ENCODE measurements around the gene INPP4B. TPM values are rescaled to one million over a fixed set of nuclear protein-coding genes. Genes with fewer than 3 reads are reported as not detected.

Gene INPP4B
- total and polyA plus RNA-seq, 3 donors from 2014 or later = 23.2 to 64.5 (median 55.2) TPM

DNA sequence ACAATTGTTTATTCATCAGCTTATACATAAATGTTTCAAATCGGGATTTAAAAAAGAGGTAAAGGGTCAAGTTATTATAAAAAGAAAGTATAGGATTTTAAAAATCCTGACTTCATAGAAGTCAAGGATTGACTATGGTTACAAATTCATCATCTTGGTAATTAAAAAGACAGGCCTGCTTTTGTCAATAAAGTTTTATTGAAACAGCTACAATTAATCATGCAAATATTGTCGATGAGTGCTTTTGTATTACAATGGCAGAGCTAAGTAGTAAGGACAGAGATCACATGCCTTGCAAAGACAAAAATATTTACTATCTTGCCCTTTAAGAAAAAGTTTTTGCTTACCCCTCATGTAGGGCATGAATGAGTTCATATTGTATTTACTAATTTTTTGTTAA lies 614.3 kb downstream of the INPP4B start:
- no peaks in the 10 kb centered on the region for H3K27me3 ChIP-seq
- H3K4me3 ChIP-seq = no peak overlapping the region
- no peak for TF ChIP-seq POLR2A (IDR thresholded peaks at IDR 0.05)
- TF ChIP-seq, protein P1, sequence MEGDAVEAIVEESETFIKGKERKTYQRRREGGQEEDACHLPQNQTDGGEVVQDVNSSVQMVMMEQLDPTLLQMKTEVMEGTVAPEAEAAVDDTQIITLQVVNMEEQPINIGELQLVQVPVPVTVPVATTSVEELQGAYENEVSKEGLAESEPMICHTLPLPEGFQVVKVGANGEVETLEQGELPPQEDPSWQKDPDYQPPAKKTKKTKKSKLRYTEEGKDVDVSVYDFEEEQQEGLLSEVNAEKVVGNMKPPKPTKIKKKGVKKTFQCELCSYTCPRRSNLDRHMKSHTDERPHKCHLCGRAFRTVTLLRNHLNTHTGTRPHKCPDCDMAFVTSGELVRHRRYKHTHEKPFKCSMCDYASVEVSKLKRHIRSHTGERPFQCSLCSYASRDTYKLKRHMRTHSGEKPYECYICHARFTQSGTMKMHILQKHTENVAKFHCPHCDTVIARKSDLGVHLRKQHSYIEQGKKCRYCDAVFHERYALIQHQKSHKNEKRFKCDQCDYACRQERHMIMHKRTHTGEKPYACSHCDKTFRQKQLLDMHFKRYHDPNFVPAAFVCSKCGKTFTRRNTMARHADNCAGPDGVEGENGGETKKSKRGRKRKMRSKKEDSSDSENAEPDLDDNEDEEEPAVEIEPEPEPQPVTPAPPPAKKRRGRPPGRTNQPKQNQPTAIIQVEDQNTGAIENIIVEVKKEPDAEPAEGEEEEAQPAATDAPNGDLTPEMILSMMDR (IDR thresholded peaks at IDR 0.05) = no peak
- H3K27ac ChIP-seq = no peak overlapping the region
- no peaks in the 10 kb centered on the region for H3K9me3 ChIP-seq
- no peaks in the 10 kb centered on the region for H3K36me3 ChIP-seq (ENCODE audit: low read depth, missing control alignments)
- intact Hi-C loops (cut with DNase I; ENCODE audit: low total_unique reads) = no loop called here
- DNase-seq = no peak
- 89 to 91% methylated on average over 2 of the region's 2 CpGs for WGBS, 2 donors
- no peaks in the 10 kb centered on the region for H3K4me1 ChIP-seq

DNA sequence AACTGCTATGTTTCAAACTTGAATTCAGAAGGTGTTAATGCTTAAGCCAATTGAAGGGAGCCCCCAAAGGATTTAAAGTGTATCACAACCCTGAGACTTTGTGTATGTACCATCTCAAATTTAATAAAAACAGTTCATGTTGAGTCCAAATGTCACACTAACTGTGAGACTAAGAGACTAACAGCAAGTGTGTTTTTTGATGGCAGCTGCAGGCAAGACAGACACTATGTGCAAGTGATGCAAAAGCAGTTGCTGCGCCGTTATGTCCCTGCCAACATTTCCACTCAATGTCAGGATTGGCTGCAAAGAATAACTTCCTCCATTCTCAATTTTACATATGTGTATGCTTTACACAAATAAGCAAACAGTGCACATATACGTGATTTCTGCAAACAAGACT lies 615.1 kb downstream of the INPP4B start:
- Histone ChIP-seq H3K36me3 (ENCODE audit: low read depth, missing control alignments) (no peaks in the 10 kb centered on the region), H3K27me3 (no peaks in the 10 kb centered on the region), H3K4me1 (no peaks in the 10 kb centered on the region), H3K9me3 (no peaks in the 10 kb centered on the region), H3K27ac (no peak overlapping the region), H3K4me3 (no peak overlapping the region)
- intact Hi-C loops (cut with DNase I; ENCODE audit: low total_unique reads) = no loop called here
- TF ChIP-seq POLR2A (IDR thresholded peaks at IDR 0.05) = no peak
- TF ChIP-seq, protein P1 (IDR thresholded peaks at IDR 0.05) = no peak
- DNase-seq = no peak
- WGBS, 2 donors = 73 to 83% methylated on average over 3 of the region's 3 CpGs

DNA sequence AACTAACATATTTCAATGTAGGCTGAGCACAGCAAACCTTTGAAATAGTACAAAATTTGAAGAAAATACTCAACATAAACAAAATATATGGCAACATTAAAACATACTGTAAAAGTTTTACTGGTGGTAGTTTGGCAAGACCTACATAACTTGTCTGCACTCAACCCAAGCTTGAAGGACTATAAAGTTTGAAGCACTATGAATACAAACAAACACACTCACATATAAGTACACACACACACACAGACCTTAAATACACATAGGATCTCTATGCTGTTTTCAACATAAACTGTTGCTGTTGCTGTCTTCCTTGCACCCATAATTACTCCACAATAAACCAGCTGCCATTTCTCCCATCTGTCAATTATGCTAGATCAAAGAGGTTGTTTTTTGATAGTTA lies 620.1 kb downstream of the INPP4B start:
- no peak for TF ChIP-seq POLR2A (IDR thresholded peaks at IDR 0.05)
- TF ChIP-seq, protein P1 (IDR thresholded peaks at IDR 0.05) = no peak

DNA sequence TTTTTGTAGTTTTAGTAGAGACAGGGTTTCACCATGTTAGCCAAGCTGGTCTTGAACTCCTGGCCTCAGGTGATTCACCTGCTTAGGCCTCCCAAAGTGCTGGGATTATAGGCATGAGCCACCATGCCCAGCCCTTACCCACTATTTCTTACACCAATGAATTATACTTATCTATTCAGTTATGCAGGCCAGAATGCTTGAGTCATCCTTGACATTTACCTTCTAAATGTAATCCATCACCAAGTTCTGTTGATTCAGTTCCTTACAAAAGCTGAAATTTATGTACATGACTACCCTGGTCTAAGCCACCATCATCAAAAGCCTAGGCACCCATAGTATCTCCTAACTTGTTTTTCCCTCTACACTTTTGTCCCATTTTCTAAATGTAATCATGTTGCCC lies 624.0 kb downstream of the INPP4B start:
- TF ChIP-seq, protein P1 (IDR thresholded peaks at IDR 0.05) = no peak
- no peak for TF ChIP-seq POLR2A (IDR thresholded peaks at IDR 0.05)
- no peak overlapping the region for H3K4me3 ChIP-seq
- H3K27me3 ChIP-seq = no peaks in the 10 kb centered on the region
- H3K4me1 ChIP-seq = no peaks in the 10 kb centered on the region
- no peak for DNase-seq
- intact Hi-C loops (cut with DNase I; ENCODE audit: low total_unique reads) = no loop called here
- H3K36me3 ChIP-seq (ENCODE audit: low read depth, missing control alignments) = no peaks in the 10 kb centered on the region
- no peak overlapping the region for H3K27ac ChIP-seq
- H3K9me3 ChIP-seq = no peaks in the 10 kb centered on the region

More for the DNA sequence above, 620.1 kb downstream of the INPP4B start:
- DNase-seq = no peak
- H3K27me3 ChIP-seq = no peaks in the 10 kb centered on the region
- H3K4me1 ChIP-seq = no peaks in the 10 kb centered on the region
- no peaks in the 10 kb centered on the region for H3K36me3 ChIP-seq (ENCODE audit: low read depth, missing control alignments)
- H3K9me3 ChIP-seq = no peaks in the 10 kb centered on the region
- H3K27ac ChIP-seq = no peak overlapping the region
- no peak overlapping the region for H3K4me3 ChIP-seq
- intact Hi-C loops (cut with DNase I; ENCODE audit: low total_unique reads) = no loop called here

DNA sequence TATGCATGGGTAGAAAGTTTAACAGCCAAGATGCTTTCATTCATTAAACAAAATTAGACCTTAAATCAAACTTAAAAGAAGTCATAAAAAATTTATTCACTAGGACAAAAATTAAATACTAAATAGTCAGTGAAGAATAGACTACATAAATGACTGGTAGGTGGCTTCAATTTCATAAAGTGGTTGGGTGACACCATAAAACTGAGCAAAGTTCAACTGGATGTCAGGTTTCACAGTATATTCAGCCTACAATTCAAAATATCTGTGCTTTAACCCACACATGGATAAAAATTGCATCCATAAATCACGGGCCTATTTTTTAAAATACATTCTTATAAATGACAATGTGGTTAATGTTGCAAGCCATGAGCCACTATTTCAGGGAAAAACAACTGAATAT lies 627.4 kb downstream of the INPP4B start:
- Histone ChIP-seq H3K9me3 (no peaks in the 10 kb centered on the region), H3K27me3 (no peaks in the 10 kb centered on the region), H3K36me3 (ENCODE audit: low read depth, missing control alignments) (no peaks in the 10 kb centered on the region), H3K4me1 (no peaks in the 10 kb centered on the region), H3K4me3 (no peak overlapping the region), H3K27ac (no peak overlapping the region)
- TF ChIP-seq, protein P1 (IDR thresholded peaks at IDR 0.05) = no peak
- TF ChIP-seq POLR2A (IDR thresholded peaks at IDR 0.05) = no peak
- DNase-seq = no peak
- WGBS, 2 donors = 87 to 97% methylated on average over 1 of the region's 1 CpG
- intact Hi-C loops (cut with DNase I; ENCODE audit: low total_unique reads) = no loop called here

Measured in testis (tissue), 3 donors.